Smooth muscle cell (in vitro differentiated cells): ENCODE measurements around the gene PARK7. TPM values are rescaled to one million over a fixed set of nuclear protein-coding genes. Genes with fewer than 3 reads are reported as not detected.

ENCODE experiments used
- DNase-seq: peaks from one replicate; lab custom pipeline; 2025; ENCODE audit not compliant: unreplicated experiment; lab: John Stamatoyannopoulos, UW
- H2AFZ ChIP-seq: fragments of 200-600 bp; sonication (generic); 2 replicates; pipeline ENCODE4 v1.6.0; 2016; ENCODE audit warnings: antibody characterized with exemption, low read depth, mild to moderate bottlenecking
- H3F3A ChIP-seq: fragments of 200-600 bp; sonication (generic); 2 replicates; pipeline ENCODE4 v1.6.0; 2017; ENCODE audit warnings: antibody characterized with exemption, low read depth
- H3K27ac ChIP-seq: fragments of 200-600 bp; sonication (generic); 2 replicates; pipeline ENCODE4 v1.5.1; 2016; ENCODE audit warnings: low read depth, mild to moderate bottlenecking
- H3K27me3 ChIP-seq: fragments of 200-600 bp; sonication (generic); 2 replicates; pipeline ENCODE4 v1.6.1; 2016; ENCODE audit warnings: low read depth, mild to moderate bottlenecking
- H3K36me3 ChIP-seq: fragments of 200-600 bp; sonication (generic); 2 replicates; pipeline ENCODE4 v1.5.1; 2016; ENCODE audit warnings: low read depth
- H3K4me1 ChIP-seq: fragments of 200-600 bp; sonication (generic); 2 replicates; pipeline ENCODE4 v1.5.1; 2016; ENCODE audit warnings: low read depth
- H3K4me2 ChIP-seq: fragments of 200-600 bp; sonication (generic); 2 replicates; pipeline ENCODE4 v1.6.0; 2016; ENCODE audit warnings: mild to moderate bottlenecking
- H3K4me3 ChIP-seq: fragments of 200-600 bp; sonication (generic); 2 replicates; pipeline ENCODE4 v1.5.1; 2016; ENCODE audit warnings: mild to moderate bottlenecking
- H3K79me2 ChIP-seq: fragments of 200-600 bp; sonication (generic); 2 replicates; pipeline ENCODE4 v1.6.0; 2016; ENCODE audit warnings: low read depth, mild to moderate bottlenecking
- H3K9ac ChIP-seq: fragments of 200-600 bp; sonication (generic); 2 replicates; pipeline ENCODE4 v1.6.0; 2016; ENCODE audit warnings: low read depth
- H3K9me3 ChIP-seq: fragments of 200-600 bp; sonication (generic); replicated peaks from 2 replicates; pipeline ENCODE4 v1.5.1; 2016; ENCODE audit warnings: low read depth
- H4K20me1 ChIP-seq: fragments of 200-600 bp; sonication (generic); 2 replicates; pipeline ENCODE4 v1.6.0; 2016; ENCODE audit warnings: low read depth
- WGBS: methylation state at CpG from one replicate; pipeline ENCODE4 v1.1.7; 2016; ENCODE audit warnings: low lambda C conversion rate; 5-methylcytosine and 5-hydroxymethylcytosine counted together
- polyA plus RNA-seq: library from polyadenylated mRNA; unstranded; fragments of >200 nt; fragmentation: Nextera tagmentation; extraction: Ambion mirVana; gene quantifications from 2 replicates; pipeline ENCODE4 v1.2.1, GENCODE V29; 2016
- total RNA-seq: library from RNA; depleted of rRNA; stranded (reverse); fragments of >200 nt; gene quantifications from 2 replicates; pipeline ENCODE4 v1.2.3, GENCODE V29; 2014
- TF ChIP-seq, protein P1 (sequence below): fragments of 200-600 bp; sonication (generic); IDR thresholded peaks from 2 replicates; pipeline ENCODE4 v1.5.1; 2017; ENCODE audit warnings: borderline replicate concordance, mild to moderate bottlenecking, antibody characterized with exemption; ENCODE audit not compliant: insufficient read depth, poor library complexity, severe bottlenecking

PARK7 gene
- total and polyA plus RNA-seq, 2 experiments from 2014 or later: 179 to 461 TPM

DNA sequence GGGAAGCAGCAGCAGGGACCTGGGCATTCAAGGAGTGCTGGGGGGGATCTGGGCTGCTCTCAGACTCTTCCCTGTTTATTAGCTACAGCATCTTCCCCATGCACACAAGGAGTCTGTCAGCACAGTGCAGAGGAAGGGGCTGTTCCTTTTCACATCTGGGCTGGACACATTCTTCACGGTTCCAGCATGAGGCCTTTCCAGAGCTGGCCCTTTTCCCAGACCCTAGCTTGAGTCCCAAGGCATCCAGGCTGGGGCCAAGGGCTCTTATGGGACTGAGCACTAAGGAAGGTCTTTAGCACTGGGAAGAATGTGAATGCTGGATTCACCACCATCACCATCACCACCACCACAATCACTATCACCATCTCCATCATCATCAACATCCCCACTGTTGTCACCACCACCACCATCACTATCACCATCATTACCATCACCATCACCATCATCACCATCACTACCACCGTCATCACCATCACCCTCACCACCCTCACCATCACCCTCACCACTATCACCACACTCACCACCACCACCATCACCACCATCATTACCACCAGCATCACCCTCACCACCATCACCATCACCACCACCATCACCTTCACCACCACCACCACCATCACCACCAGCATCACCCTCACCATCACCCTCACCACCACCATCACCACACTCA lies 28.4 kb downstream of the PARK7 start:
- Histone ChIP-seq H3F3A (no peaks in the 10 kb centered on the region), H3K79me2 (no peaks in the 10 kb centered on the region), H3K4me2 (no peak overlapping the region), H3K36me3 (peaks cover 4% of the 10 kb centered on the region), H3K9me3 (no peaks in the 10 kb centered on the region), H3K9ac (no peak overlapping the region), H3K27me3 (no peaks in the 10 kb centered on the region), H3K4me1 (no peaks in the 10 kb centered on the region), H3K4me3 (no peak overlapping the region), H3K27ac (no peak overlapping the region), H2AFZ (no peak overlapping the region), H4K20me1 (no peaks in the 10 kb centered on the region)
- TF ChIP-seq, protein P1, sequence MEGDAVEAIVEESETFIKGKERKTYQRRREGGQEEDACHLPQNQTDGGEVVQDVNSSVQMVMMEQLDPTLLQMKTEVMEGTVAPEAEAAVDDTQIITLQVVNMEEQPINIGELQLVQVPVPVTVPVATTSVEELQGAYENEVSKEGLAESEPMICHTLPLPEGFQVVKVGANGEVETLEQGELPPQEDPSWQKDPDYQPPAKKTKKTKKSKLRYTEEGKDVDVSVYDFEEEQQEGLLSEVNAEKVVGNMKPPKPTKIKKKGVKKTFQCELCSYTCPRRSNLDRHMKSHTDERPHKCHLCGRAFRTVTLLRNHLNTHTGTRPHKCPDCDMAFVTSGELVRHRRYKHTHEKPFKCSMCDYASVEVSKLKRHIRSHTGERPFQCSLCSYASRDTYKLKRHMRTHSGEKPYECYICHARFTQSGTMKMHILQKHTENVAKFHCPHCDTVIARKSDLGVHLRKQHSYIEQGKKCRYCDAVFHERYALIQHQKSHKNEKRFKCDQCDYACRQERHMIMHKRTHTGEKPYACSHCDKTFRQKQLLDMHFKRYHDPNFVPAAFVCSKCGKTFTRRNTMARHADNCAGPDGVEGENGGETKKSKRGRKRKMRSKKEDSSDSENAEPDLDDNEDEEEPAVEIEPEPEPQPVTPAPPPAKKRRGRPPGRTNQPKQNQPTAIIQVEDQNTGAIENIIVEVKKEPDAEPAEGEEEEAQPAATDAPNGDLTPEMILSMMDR: no peak
- 69% methylated on average over 2 of the region's 2 CpGs for WGBS
- no peak for DNase-seq

DNA sequence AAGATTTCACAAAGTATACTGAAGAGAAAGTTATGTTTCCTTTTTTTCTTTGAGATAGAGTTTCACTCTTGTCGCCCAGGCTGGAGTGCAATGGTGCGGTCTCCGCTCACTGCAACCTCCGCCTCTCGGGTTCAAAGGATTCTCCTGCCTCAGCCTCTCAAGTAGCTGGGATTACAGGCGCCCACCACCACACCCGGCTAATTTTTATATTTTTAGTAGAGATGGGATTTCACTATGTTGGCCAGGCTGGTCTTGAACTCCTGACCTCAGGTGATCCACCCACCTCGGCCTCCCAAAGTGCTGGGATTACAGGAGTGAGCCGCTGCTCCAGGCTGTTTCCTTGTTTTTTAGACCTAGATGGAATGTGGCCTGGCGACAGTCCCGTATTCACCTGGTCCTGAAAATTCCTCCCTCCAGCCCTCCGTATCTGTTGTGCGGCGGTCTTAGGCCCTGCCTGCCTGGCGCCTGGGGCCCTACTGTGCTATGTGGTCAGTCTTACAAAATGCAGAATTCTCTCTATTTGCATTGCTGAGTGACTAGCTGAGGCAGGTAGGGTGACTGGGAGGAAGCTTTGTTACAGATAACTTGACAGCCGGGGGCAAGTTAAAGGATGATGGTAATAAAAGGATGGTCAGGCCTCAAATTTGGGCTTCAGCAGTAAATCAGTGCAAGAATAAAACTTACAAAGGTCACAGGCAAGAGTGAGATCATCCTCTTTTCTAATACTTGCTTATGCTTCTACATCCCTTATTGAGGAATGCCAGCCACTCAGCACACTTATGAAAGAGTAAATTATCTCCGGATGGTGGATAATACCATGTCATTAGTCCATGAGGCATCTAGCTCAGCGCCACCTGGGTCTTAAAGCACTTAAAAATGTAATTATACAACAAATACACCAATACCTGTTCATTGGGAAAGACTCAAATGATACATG lies 30.3 kb downstream of the PARK7 start:
- WGBS: 65% methylated on average over 18 of the region's 18 CpGs
- Histone ChIP-seq H3K36me3 (no peaks in the 10 kb centered on the region), H3F3A (no peaks in the 10 kb centered on the region), H3K79me2 (no peaks in the 10 kb centered on the region), H3K4me2 (no peak overlapping the region), H3K9me3 (no peaks in the 10 kb centered on the region), H3K9ac (no peak overlapping the region), H3K27me3 (no peaks in the 10 kb centered on the region), H3K4me3 (no peak overlapping the region), H3K4me1 (no peaks in the 10 kb centered on the region), H3K27ac (no peak overlapping the region), H2AFZ (no peak overlapping the region), H4K20me1 (no peaks in the 10 kb centered on the region)
- no peak for DNase-seq
- TF ChIP-seq, protein P1: no peak

GRCh38 chr1:7992885-7993284 lies 31.4 kb downstream of the PARK7 start:
- H3K4me2 ChIP-seq: no peak overlapping the region
- H3K27me3 ChIP-seq: no peaks in the 10 kb centered on the region
- no peak for DNase-seq
- H3K4me3 ChIP-seq: no peak overlapping the region
- TF ChIP-seq, protein P1: no peak
- no peak overlapping the region for H3K27ac ChIP-seq
- no peaks in the 10 kb centered on the region for H3K79me2 ChIP-seq
- no peaks in the 10 kb centered on the region for H3K4me1 ChIP-seq
- 97% methylated on average over 4 of the region's 4 CpGs for WGBS
- no peaks in the 10 kb centered on the region for H3K36me3 ChIP-seq
- H3F3A ChIP-seq: no peaks in the 10 kb centered on the region
- no peak overlapping the region for H2AFZ ChIP-seq
- no peaks in the 10 kb centered on the region for H4K20me1 ChIP-seq
- H3K9me3 ChIP-seq: no peaks in the 10 kb centered on the region
- H3K9ac ChIP-seq: no peak overlapping the region
